Measurements from ENCODE around the gene KNDC1. TPM values are rescaled to one million over a fixed set of nuclear protein-coding genes. Genes with fewer than 3 reads are reported as not detected.

KNDC1 gene
- total and polyA plus RNA-seq, 2 experiments from 2014 or later: 1.8 to 16.0 TPM

- no peaks in the 10 kb centered on the region for H3K36me3 ChIP-seq (ENCODE audit: insufficient read depth)
- no peak overlapping the region for H3K27ac ChIP-seq (ENCODE audit: low read depth)
- Mint-ChIP-seq H3K9me3 (no peaks in the 10 kb centered on the region), H3K36me3 (ENCODE audit: low read depth) (peaks cover 3% of the 10 kb centered on the region; the same call in 1 of the 3 replicates), H3K4me1 (peaks cover 21% of the 10 kb centered on the region), H3K27ac (no peak overlapping the region), H3K4me3 (no peak overlapping the region; the same call in 2 of the 3 replicates), H3K27me3 (ENCODE audit: insufficient read depth, low read depth, poor library complexity) (peaks cover 18% of the 10 kb centered on the region)
- DNase-seq (ENCODE audit: low spot score): no peak
- no peak overlapping the region for H3K4me2 ChIP-seq
- H3K27me3 ChIP-seq (ENCODE audit: insufficient read depth): no peaks in the 10 kb centered on the region
- H3K4me1 ChIP-seq (ENCODE audit: insufficient read depth): peaks cover 13% of the 10 kb centered on the region
- 0 out of 2 replicates have a peak, but pooled peaks cover 7% of the 10 kb centered on the region for H3F3A ChIP-seq (replicated peaks; ENCODE audit: low read depth)
- H3K9me2 ChIP-seq (ENCODE audit: insufficient read depth): no peaks in the 10 kb centered on the region
- TF ChIP-seq EZH2 (IDR thresholded peaks at IDR 0.05; ENCODE audit: low read depth, unreplicated experiment) (no peak), ZNF331 (CRISPR knock-in tag; IDR thresholded peaks at IDR 0.05; ENCODE audit: low read depth) (no peak), ZNF114 (CRISPR knock-in tag; IDR thresholded peaks at IDR 0.05) (no peak), STAT1 (IDR thresholded peaks at IDR 0.05; ENCODE audit: unreplicated experiment) (no peak), POLR2AphosphoS5 (IDR thresholded peaks at IDR 0.05; ENCODE audit: low read depth) (no peak), EZH2phosphoT487 (IDR thresholded peaks at IDR 0.05; ENCODE audit: unreplicated experiment) (no peak)
- H2AFZ ChIP-seq: no peak overlapping the region
- ATAC-seq: no peak
- H3K4me3 ChIP-seq: no peak overlapping the region
- H4K20me1 ChIP-seq (replicated peaks; ENCODE audit: insufficient read depth): no peaks in the 10 kb centered on the region
- H3K79me2 ChIP-seq (replicated peaks; ENCODE audit: insufficient read depth): no peaks in the 10 kb centered on the region
These were observed 2.2 kb upstream of the KNDC1 start for GRCh38 chr10:133157662-133158436.

GRCh38 chr10:133158437-133158755, 1.6 kb upstream of the KNDC1 start:
- no peak overlapping the region for H3K27ac ChIP-seq (ENCODE audit: low read depth)
- no peaks in the 10 kb centered on the region for H4K20me1 ChIP-seq (replicated peaks; ENCODE audit: insufficient read depth)
- DNase-seq (ENCODE audit: low spot score) (no peak), ATAC-seq (no peak)
- Mint-ChIP-seq H3K27ac (no peak overlapping the region), H3K4me3 (no peak overlapping the region), H3K9me3 (no peaks in the 10 kb centered on the region), H3K4me1 (peaks cover 26% of the 10 kb centered on the region), H3K36me3 (ENCODE audit: low read depth) (peaks cover 4% of the 10 kb centered on the region; the same call in 1 of the 3 replicates), H3K27me3 (ENCODE audit: insufficient read depth, low read depth, poor library complexity) (peaks cover 20% of the 10 kb centered on the region)
- no peak overlapping the region for H2AFZ ChIP-seq
- H3K4me2 ChIP-seq: no peak overlapping the region
- H3K4me3 ChIP-seq: no peak overlapping the region
- 0 out of 2 replicates have a peak, but pooled peaks cover 7% of the 10 kb centered on the region for H3F3A ChIP-seq (replicated peaks; ENCODE audit: low read depth)
- no peaks in the 10 kb centered on the region for H3K36me3 ChIP-seq (ENCODE audit: insufficient read depth)
- H3K79me2 ChIP-seq (replicated peaks; ENCODE audit: insufficient read depth): no peaks in the 10 kb centered on the region
- H3K9me2 ChIP-seq (ENCODE audit: insufficient read depth): no peaks in the 10 kb centered on the region
- H3K4me1 ChIP-seq (ENCODE audit: insufficient read depth): peaks cover 13% of the 10 kb centered on the region
- H3K27me3 ChIP-seq (ENCODE audit: insufficient read depth): no peaks in the 10 kb centered on the region
- TF ChIP-seq JUNB (IDR thresholded peaks at IDR 0.05; ENCODE audit: unreplicated experiment) (no peak), POLR2AphosphoS5 (IDR thresholded peaks at IDR 0.05; ENCODE audit: low read depth) (no peak), EZH2 (IDR thresholded peaks at IDR 0.05; ENCODE audit: low read depth, unreplicated experiment) (no peak), EZH2phosphoT487 (IDR thresholded peaks at IDR 0.05; ENCODE audit: unreplicated experiment) (no peak), ZNF462 (CRISPR knock-in tag; IDR thresholded peaks at IDR 0.05) (no peak), CTCF (conservative IDR thresholded peaks at IDR 0.05; ENCODE audit: low read depth in 2 of 2) (no peak), ETS1 (IDR thresholded peaks at IDR 0.05) (no peak), STAT1 (IDR thresholded peaks at IDR 0.05; ENCODE audit: unreplicated experiment) (no peak)

All from GM23338 (cell line).